ENCODE results near the gene OPRL1.

- TF ChIP-seq, protein P1, sequence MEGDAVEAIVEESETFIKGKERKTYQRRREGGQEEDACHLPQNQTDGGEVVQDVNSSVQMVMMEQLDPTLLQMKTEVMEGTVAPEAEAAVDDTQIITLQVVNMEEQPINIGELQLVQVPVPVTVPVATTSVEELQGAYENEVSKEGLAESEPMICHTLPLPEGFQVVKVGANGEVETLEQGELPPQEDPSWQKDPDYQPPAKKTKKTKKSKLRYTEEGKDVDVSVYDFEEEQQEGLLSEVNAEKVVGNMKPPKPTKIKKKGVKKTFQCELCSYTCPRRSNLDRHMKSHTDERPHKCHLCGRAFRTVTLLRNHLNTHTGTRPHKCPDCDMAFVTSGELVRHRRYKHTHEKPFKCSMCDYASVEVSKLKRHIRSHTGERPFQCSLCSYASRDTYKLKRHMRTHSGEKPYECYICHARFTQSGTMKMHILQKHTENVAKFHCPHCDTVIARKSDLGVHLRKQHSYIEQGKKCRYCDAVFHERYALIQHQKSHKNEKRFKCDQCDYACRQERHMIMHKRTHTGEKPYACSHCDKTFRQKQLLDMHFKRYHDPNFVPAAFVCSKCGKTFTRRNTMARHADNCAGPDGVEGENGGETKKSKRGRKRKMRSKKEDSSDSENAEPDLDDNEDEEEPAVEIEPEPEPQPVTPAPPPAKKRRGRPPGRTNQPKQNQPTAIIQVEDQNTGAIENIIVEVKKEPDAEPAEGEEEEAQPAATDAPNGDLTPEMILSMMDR (IDR thresholded peaks at IDR 0.05), result no peak
- TF ChIP-seq TCF7L2 (IDR thresholded peaks at IDR 0.05; ENCODE audit: low read depth, low read length), result no peak
- TF ChIP-seq, protein P2, sequence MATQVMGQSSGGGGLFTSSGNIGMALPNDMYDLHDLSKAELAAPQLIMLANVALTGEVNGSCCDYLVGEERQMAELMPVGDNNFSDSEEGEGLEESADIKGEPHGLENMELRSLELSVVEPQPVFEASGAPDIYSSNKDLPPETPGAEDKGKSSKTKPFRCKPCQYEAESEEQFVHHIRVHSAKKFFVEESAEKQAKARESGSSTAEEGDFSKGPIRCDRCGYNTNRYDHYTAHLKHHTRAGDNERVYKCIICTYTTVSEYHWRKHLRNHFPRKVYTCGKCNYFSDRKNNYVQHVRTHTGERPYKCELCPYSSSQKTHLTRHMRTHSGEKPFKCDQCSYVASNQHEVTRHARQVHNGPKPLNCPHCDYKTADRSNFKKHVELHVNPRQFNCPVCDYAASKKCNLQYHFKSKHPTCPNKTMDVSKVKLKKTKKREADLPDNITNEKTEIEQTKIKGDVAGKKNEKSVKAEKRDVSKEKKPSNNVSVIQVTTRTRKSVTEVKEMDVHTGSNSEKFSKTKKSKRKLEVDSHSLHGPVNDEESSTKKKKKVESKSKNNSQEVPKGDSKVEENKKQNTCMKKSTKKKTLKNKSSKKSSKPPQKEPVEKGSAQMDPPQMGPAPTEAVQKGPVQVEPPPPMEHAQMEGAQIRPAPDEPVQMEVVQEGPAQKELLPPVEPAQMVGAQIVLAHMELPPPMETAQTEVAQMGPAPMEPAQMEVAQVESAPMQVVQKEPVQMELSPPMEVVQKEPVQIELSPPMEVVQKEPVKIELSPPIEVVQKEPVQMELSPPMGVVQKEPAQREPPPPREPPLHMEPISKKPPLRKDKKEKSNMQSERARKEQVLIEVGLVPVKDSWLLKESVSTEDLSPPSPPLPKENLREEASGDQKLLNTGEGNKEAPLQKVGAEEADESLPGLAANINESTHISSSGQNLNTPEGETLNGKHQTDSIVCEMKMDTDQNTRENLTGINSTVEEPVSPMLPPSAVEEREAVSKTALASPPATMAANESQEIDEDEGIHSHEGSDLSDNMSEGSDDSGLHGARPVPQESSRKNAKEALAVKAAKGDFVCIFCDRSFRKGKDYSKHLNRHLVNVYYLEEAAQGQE (IDR thresholded peaks at IDR 0.05; ENCODE audit: insufficient read depth in 1 of 2, low read depth in 2 of 2, low read length in 1 of 2), result no peak
Observed at GRCh38 chr20:64138276-64138815, 58.5 kb downstream of the OPRL1 start.

All from Panc1 (cell line).